Measurements from ENCODE around the gene RPUSD3.
A peak's percentile ranks its signal among the peaks of the same experiment; 100 is the strongest.

GRCh38 chr3:9792405-9793160 lies 51.2 kb downstream of the RPUSD3 start, which contains the start of the genes ARPC4 and TADA3:
- TF ChIP-seq CTCF (IDR thresholded peaks at IDR 0.05) (peak in 2 of 6 experiments; percentile 11 to 46), POLR2A (IDR thresholded peaks at IDR 0.05) (peak; percentile 12 to 66)

Data from thyroid gland (tissue), 4 donors.